H9 (cell line): ENCODE data around the gene ATP13A4. TPM values are rescaled to one million over a fixed set of nuclear protein-coding genes. Genes with fewer than 3 reads are reported as not detected.

Source experiments
- DNase-seq: peaks from one replicate; pipeline ENCODE4 v3.0.0-alpha.2; 2017
- H2AFZ ChIP-seq: one replicate; pipeline ENCODE4 v1.6.1; 2013; ENCODE audit warnings: mild to moderate bottlenecking, low read length, control low read depth, moderate library complexity
- H2AK5ac ChIP-seq: 2 replicates; pipeline ENCODE4 v1.6.1; 2013; ENCODE audit warnings: low read length, control low read depth, mixed read lengths; ENCODE audit not compliant: insufficient read length
- H2BK120ac ChIP-seq: one replicate; pipeline ENCODE4 v1.6.1; 2013; ENCODE audit warnings: low read depth, mild to moderate bottlenecking, low read length, control low read depth, inconsistent platforms; ENCODE audit not compliant: poor library complexity, severe bottlenecking
- H2BK12ac ChIP-seq: 2 replicates; pipeline ENCODE4 v1.6.1; 2013; ENCODE audit warnings: low read length, control low read depth, mixed read lengths, low read depth; ENCODE audit not compliant: insufficient read length
- H2BK15ac ChIP-seq: 2 replicates; pipeline ENCODE4 v1.6.1; 2013; ENCODE audit warnings: low read depth, low read length, control low read depth
- H2BK20ac ChIP-seq: one replicate; pipeline ENCODE4 v1.6.1; 2013; ENCODE audit warnings: low read depth, mild to moderate bottlenecking, low read length, control low read depth, inconsistent platforms; ENCODE audit not compliant: poor library complexity, severe bottlenecking
- H2BK5ac ChIP-seq: 2 replicates; pipeline ENCODE4 v1.6.1; 2013; ENCODE audit warnings: low read length, control low read depth, mixed read lengths; ENCODE audit not compliant: insufficient read length
- H3K14ac ChIP-seq: 2 replicates; pipeline ENCODE4 v1.6.1; 2013; ENCODE audit warnings: low read length, control low read depth; ENCODE audit not compliant: insufficient read depth
- H3K18ac ChIP-seq: 2 replicates; pipeline ENCODE4 v1.6.1; 2013; ENCODE audit warnings: low read depth, mild to moderate bottlenecking, mixed read lengths, low read length, control low read depth; ENCODE audit not compliant: insufficient read length
- H3K23ac ChIP-seq: 2 replicates; pipeline ENCODE4 v1.6.1; 2013; ENCODE audit warnings: low read length, control low read depth, mixed read lengths, low read depth; ENCODE audit not compliant: insufficient read length
- H3K23me2 ChIP-seq: 2 replicates; pipeline ENCODE4 v1.6.1; 2013; ENCODE audit warnings: low read depth, mild to moderate bottlenecking, mixed read lengths, low read length, control low read depth; ENCODE audit not compliant: insufficient read length, poor library complexity, severe bottlenecking
- H3K27ac ChIP-seq: 2 replicates; pipeline ENCODE4 v1.5.1; 2013; ENCODE audit warnings: low read length, control low read depth, mixed read lengths, low read depth; ENCODE audit not compliant: insufficient read length
- H3K27me3 ChIP-seq: 2 replicates; pipeline ENCODE4 v1.6.1; 2013; ENCODE audit warnings: low read length, control low read depth, inconsistent platforms; ENCODE audit not compliant: insufficient read depth
- H3K4ac ChIP-seq: 2 replicates; pipeline ENCODE4 v1.6.1; 2013; ENCODE audit warnings: low read depth, mild to moderate bottlenecking, control low read depth, inconsistent platforms, low read length, moderate library complexity
- H3K4me1 ChIP-seq: 2 replicates; pipeline ENCODE4 v1.6.1; 2013; ENCODE audit warnings: low read length, control low read depth, inconsistent platforms; ENCODE audit not compliant: insufficient read depth
- H3K4me2 ChIP-seq: 2 replicates; pipeline ENCODE4 v1.6.1; 2013; ENCODE audit warnings: low read length, control low read depth, mixed read lengths; ENCODE audit not compliant: insufficient read length, insufficient read depth
- H3K56ac ChIP-seq: 2 replicates; pipeline ENCODE4 v1.6.1; 2013; ENCODE audit warnings: low read depth, mild to moderate bottlenecking, mixed read lengths, low read length, control low read depth; ENCODE audit not compliant: insufficient read length
- H3K79me1 ChIP-seq: 2 replicates; pipeline ENCODE4 v1.6.1; 2013; ENCODE audit warnings: low read depth, mild to moderate bottlenecking, moderate library complexity, low read length, control low read depth, inconsistent platforms; ENCODE audit not compliant: insufficient read depth, poor library complexity, severe bottlenecking
- H3K79me2 ChIP-seq: 2 replicates; pipeline ENCODE4 v1.6.1; 2013; ENCODE audit warnings: low read length, control low read depth, inconsistent platforms; ENCODE audit not compliant: insufficient read depth
- H3K9ac ChIP-seq: 2 replicates; pipeline ENCODE4 v1.6.1; 2013; ENCODE audit warnings: low read length, control low read depth, mixed read lengths; ENCODE audit not compliant: insufficient read length; ENCODE audit errors: extremely low read depth
- H3K9me3 ChIP-seq: one replicate; pipeline ENCODE4 v1.6.1; 2013; ENCODE audit warnings: low read depth, low read length, inconsistent platforms; ENCODE audit not compliant: control insufficient read depth
- H3T11ph ChIP-seq: one replicate; pipeline ENCODE4 v1.6.1; 2013; ENCODE audit warnings: mild to moderate bottlenecking, low read length, control low read depth, inconsistent platforms
- H4K20me1 ChIP-seq: one replicate; pipeline ENCODE4 v1.6.1; 2013; ENCODE audit not compliant: control insufficient read depth, insufficient read length, insufficient read depth
- H4K5ac ChIP-seq: 2 replicates; pipeline ENCODE4 v1.6.1; 2013; ENCODE audit warnings: low read depth, mild to moderate bottlenecking, mixed read lengths, low read length, control low read depth; ENCODE audit not compliant: insufficient read length
- H4K8ac ChIP-seq: replicated peaks from 2 replicates; pipeline ENCODE4 v1.6.1; 2013; ENCODE audit warnings: low read length, control low read depth, mixed read lengths, low read depth; ENCODE audit not compliant: insufficient read length
- H4K91ac ChIP-seq: 2 replicates; pipeline ENCODE4 v1.6.1; 2013; ENCODE audit warnings: low read depth, mild to moderate bottlenecking, moderate library complexity, mixed read lengths, low read length, control low read depth; ENCODE audit not compliant: insufficient read length
- H3K27ac Mint-ChIP-seq, 3 experiments: 2 replicates in 2 of 3; 3 replicates in 1 of 3; pipeline ENCODE4 v1.8.0; 2020 to 2021; ENCODE audit warnings: mixed read lengths in 3 of 3, mild to moderate bottlenecking in 1 of 3, moderate library complexity in 1 of 3
- H3K27me3 Mint-ChIP-seq: 2 replicates; pipeline ENCODE4 v1.8.0; 2021; ENCODE audit warnings: low read depth, mild to moderate bottlenecking, moderate library complexity, mixed read lengths
- H3K36me3 Mint-ChIP-seq, 3 experiments: 2 replicates in 2 of 3; 3 replicates in 1 of 3; pipeline ENCODE4 v1.8.0; 2020 to 2021; ENCODE audit warnings: low read depth in 3 of 3, mixed read lengths in 3 of 3; ENCODE audit not compliant: insufficient read depth in 1 of 3
- H3K4me1 Mint-ChIP-seq, 2 experiments: 2 replicates each; pipeline ENCODE4 v1.8.0; 2020; ENCODE audit warnings: mixed read lengths in 2 of 2
- H3K4me3 Mint-ChIP-seq, 2 experiments: 2 replicates in 1 of 2; 3 replicates in 1 of 2; pipeline ENCODE4 v1.8.0; 2020 to 2021; ENCODE audit warnings: mild to moderate bottlenecking in 2 of 2, mixed read lengths in 2 of 2, moderate library complexity in 1 of 2
- H3K9me3 Mint-ChIP-seq, 2 experiments: 2 replicates in 1 of 2; 3 replicates in 1 of 2; pipeline ENCODE4 v1.8.0; 2020; ENCODE audit warnings: mild to moderate bottlenecking in 2 of 2, mixed read lengths in 2 of 2, moderate library complexity in 1 of 2
- WGBS: extraction: QIAGEN DNeasy Blood & Tissue Kit; methylation state at CpG from one replicate; pipeline ENCODE4 v1.1.7; 2013; ENCODE audit warnings: missing lambda C conversion rate, low lambda C conversion rate, mixed read lengths; ENCODE audit not compliant: insufficient read length; ENCODE audit errors: extremely low coverage; 5-methylcytosine and 5-hydroxymethylcytosine counted together
- total RNA-seq: library from RNA; stranded (reverse); gene quantifications from 2 replicates; pipeline ENCODE4 v1.2.1, GENCODE V29; 2021
- TF ChIP-seq, protein P1 (sequence below): fragments of 200-600 bp; sonication (generic); conservative IDR thresholded peaks from 3 replicates; pipeline ENCODE4 v1.8.0; 2021; ENCODE audit warnings: antibody characterized with exemption, mild to moderate bottlenecking

ATP13A4 gene
- total RNA-seq, 1 experiment from 2014 or later = 0.13 TPM

DNA sequence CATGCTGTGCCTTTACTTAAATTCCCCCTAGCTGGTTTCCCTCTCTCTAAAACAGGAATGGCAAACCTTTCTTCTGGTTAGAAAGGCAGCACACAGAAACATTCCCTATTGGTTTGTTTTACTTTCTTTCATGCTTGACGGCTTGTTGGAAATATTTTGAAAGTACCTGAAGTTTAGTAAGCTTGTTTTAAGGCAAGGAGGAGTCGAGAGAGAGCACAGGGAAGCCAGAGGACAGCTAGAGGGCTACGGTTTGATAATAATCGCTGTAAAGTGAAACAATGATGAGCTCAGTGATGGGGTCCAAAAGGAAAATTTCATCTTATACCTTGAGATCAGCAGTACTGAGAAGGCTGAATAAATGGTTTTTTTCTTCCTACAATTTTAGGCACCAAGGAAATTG, 64.1 kb downstream of the ATP13A4 start:
- no peaks in the 10 kb centered on the region for H3K4me1 ChIP-seq
- H3K9me3 Mint-ChIP-seq = no peaks in the 10 kb centered on the region
- no peak overlapping the region for H4K8ac ChIP-seq
- H3K9ac ChIP-seq = no peak overlapping the region
- H3K27ac Mint-ChIP-seq = no peak overlapping the region
- H2AFZ ChIP-seq = peak overlapping the region; percentile 22
- no peaks in the 10 kb centered on the region for H3K79me2 ChIP-seq
- H3K14ac ChIP-seq = no peak overlapping the region
- H3K4me3 Mint-ChIP-seq = no peak overlapping the region
- H3K4me2 ChIP-seq = no peak overlapping the region
- H2BK20ac ChIP-seq = no peak overlapping the region
- H3K56ac ChIP-seq = no peak overlapping the region
- TF ChIP-seq, protein P1, sequence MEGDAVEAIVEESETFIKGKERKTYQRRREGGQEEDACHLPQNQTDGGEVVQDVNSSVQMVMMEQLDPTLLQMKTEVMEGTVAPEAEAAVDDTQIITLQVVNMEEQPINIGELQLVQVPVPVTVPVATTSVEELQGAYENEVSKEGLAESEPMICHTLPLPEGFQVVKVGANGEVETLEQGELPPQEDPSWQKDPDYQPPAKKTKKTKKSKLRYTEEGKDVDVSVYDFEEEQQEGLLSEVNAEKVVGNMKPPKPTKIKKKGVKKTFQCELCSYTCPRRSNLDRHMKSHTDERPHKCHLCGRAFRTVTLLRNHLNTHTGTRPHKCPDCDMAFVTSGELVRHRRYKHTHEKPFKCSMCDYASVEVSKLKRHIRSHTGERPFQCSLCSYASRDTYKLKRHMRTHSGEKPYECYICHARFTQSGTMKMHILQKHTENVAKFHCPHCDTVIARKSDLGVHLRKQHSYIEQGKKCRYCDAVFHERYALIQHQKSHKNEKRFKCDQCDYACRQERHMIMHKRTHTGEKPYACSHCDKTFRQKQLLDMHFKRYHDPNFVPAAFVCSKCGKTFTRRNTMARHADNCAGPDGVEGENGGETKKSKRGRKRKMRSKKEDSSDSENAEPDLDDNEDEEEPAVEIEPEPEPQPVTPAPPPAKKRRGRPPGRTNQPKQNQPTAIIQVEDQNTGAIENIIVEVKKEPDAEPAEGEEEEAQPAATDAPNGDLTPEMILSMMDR = no peak
- no peak overlapping the region for H4K91ac ChIP-seq
- WGBS = no CpG with 5 or more reads among the region's 4 CpGs
- H3K4me1 Mint-ChIP-seq = no peaks in the 10 kb centered on the region
- H3K23me2 ChIP-seq = no peaks in the 10 kb centered on the region
- H3K79me1 ChIP-seq = no peaks in the 10 kb centered on the region
- H3K4ac ChIP-seq = no peak overlapping the region
- H2BK5ac ChIP-seq = no peak overlapping the region
- DNase-seq = no peak
- no peaks in the 10 kb centered on the region for H3K27me3 Mint-ChIP-seq
- no peak overlapping the region for H2BK12ac ChIP-seq
- no peak overlapping the region for H4K5ac ChIP-seq
- no peaks in the 10 kb centered on the region for H3K9me3 ChIP-seq
- H3K18ac ChIP-seq = no peak overlapping the region
- no peak overlapping the region for H2BK15ac ChIP-seq
- H3K27me3 ChIP-seq = no peaks in the 10 kb centered on the region
- H3T11ph ChIP-seq = no peak overlapping the region
- H4K20me1 ChIP-seq = no peaks in the 10 kb centered on the region
- no peak overlapping the region for H3K23ac ChIP-seq
- no peak overlapping the region for H2AK5ac ChIP-seq
- H3K36me3 Mint-ChIP-seq = no peaks in the 10 kb centered on the region
- H2BK120ac ChIP-seq = no peak overlapping the region
- no peak overlapping the region for H3K27ac ChIP-seq
